Activated CD8-positive, alpha-beta T cell treated with anti-CD3 and anti-CD28 coated beads for 36 hours (primary cell): ENCODE results near the gene FSD1. TPM values are rescaled to one million over a fixed set of nuclear protein-coding genes. Genes with fewer than 3 reads are reported as not detected.
A peak's percentile ranks its signal among the peaks of the same experiment; 100 is the strongest.

Experiments
- ATAC-seq: fragments of 200-7000 bp; cut with Tn5 transposase; one replicate; pipeline ENCODE4 v1.10.0; 2021; ENCODE audit warnings: mild to moderate bottlenecking, moderate library complexity
- CTCF ChIA-PET: fragments of 350-600 bp; sonication (Branson Sonifier 250); formaldehyde crosslinking; loops from one replicate; lab custom pipeline; 2021; ENCODE audit warnings: antibody characterized with exemption; lab: Charles Lee
- POLR2A ChIA-PET: fragments of 350-600 bp; sonication (Branson Sonifier 250); formaldehyde crosslinking; loops from one replicate; lab custom pipeline; 2021; ENCODE audit warnings: antibody characterized with exemption; lab: Charles Lee
- DNase-seq: peaks from one replicate; pipeline ENCODE4 v3.0.0-alpha.2; 2020
- H3K27ac Mint-ChIP-seq: one replicate; pipeline ENCODE4 v1.8.0; 2021; ENCODE audit warnings: mild to moderate bottlenecking, mixed read lengths
- H3K27me3 Mint-ChIP-seq: one replicate; pipeline ENCODE4 v1.8.0; 2021; ENCODE audit warnings: mixed read lengths
- H3K36me3 Mint-ChIP-seq: one replicate; pipeline ENCODE4 v1.8.0; 2021; ENCODE audit warnings: low read depth, mixed read lengths
- H3K4me1 Mint-ChIP-seq: one replicate; pipeline ENCODE4 v1.8.0; 2021; ENCODE audit warnings: low read depth, mixed read lengths
- H3K4me3 Mint-ChIP-seq: one replicate; pipeline ENCODE4 v1.8.0; 2021; ENCODE audit warnings: mild to moderate bottlenecking, moderate library complexity, mixed read lengths
- H3K9me3 Mint-ChIP-seq: one replicate; pipeline ENCODE4 v1.8.0; 2021; ENCODE audit warnings: mixed read lengths
- CTCF ChIP-seq: fragments of 200-600 bp; IDR thresholded peaks from one replicate; pipeline ENCODE4 v1.8.0; 2022; ENCODE audit warnings: antibody characterized with exemption, mild to moderate bottlenecking
- intact Hi-C: fragments of 100-400 bp; cut with micrococcal nuclease; formaldehyde crosslinking; loops from one replicate; pipeline ENCODE4 v1.10.0; 2022
- total RNA-seq, 2 experiments: library from RNA; stranded (reverse); gene quantifications; one replicate each; pipeline ENCODE4 v1.2.3, GENCODE V29; 2021

FSD1 gene
- total RNA-seq, 2 experiments from 2014 or later = 19.7 to 22.0 TPM

GRCh38 chr19:4366666-4367335 lies 62.4 kb downstream of the FSD1 start:
- no peaks in the 10 kb centered on the region for H3K9me3 Mint-ChIP-seq
- peaks cover 36% of the 10 kb centered on the region for H3K4me1 Mint-ChIP-seq
- ATAC-seq = no peak
- no peak for DNase-seq
- intact Hi-C loops = no loop called here
- no peak for TF ChIP-seq CTCF
- no peak overlapping the region for H3K4me3 Mint-ChIP-seq
- peaks cover 17% of the 10 kb centered on the region for H3K36me3 Mint-ChIP-seq
- H3K27me3 Mint-ChIP-seq = no peaks in the 10 kb centered on the region
- ChIA-PET CTCF (interaction anchor here (1.1 to 1.8 kb wide), 3 partner anchors 15 to 100 kb away, joined by 4 to 5 read pairs (median 4); partner anchors contain the start of gene SH3GL1), POLR2A (interaction anchor here (0.6 kb wide), 2 partner anchors 78 to 91 kb away, joined by 3 read pairs; no protein-coding TSS in a partner anchor)
- H3K27ac Mint-ChIP-seq = peak overlapping the region; percentile 49

- CTCF ChIA-PET = interaction anchor here (1.8 kb wide), 1 partner anchor 33 kb away, joined by 5 read pairs; the partner anchor contains the start of gene SH3GL1
Measured at GRCh38 chr19:4367336-4367723, 62.9 kb downstream of the FSD1 start.

GRCh38 chr19:4367781-4368127 lies 63.4 kb downstream of the FSD1 start:
- Mint-ChIP-seq H3K9me3 (no peaks in the 10 kb centered on the region), H3K27me3 (no peaks in the 10 kb centered on the region), H3K4me3 (no peak overlapping the region), H3K36me3 (peaks cover 14% of the 10 kb centered on the region), H3K4me1 (peaks cover 38% of the 10 kb centered on the region), H3K27ac (peak overlapping the region; percentile 75)
- no peak for TF ChIP-seq CTCF
- ChIA-PET CTCF (interaction anchor here (1.3 to 1.9 kb wide), 2 partner anchors 16 to 33 kb away, joined by 4 read pairs; partner anchors contain the start of gene SH3GL1), POLR2A (interaction anchor here (0.5 to 1.4 kb wide), 2 partner anchors 12 to 103 kb away, joined by 4 to 5 read pairs; no protein-coding TSS in a partner anchor)
- intact Hi-C loops = no loop called here
- ATAC-seq (no peak), DNase-seq (no peak)

More at GRCh38 chr19:4367336-4367723, 62.9 kb downstream of the FSD1 start:
- Mint-ChIP-seq H3K27ac (peak overlapping the region; percentile 15), H3K4me1 (peaks cover 38% of the 10 kb centered on the region), H3K36me3 (peaks cover 14% of the 10 kb centered on the region), H3K9me3 (no peaks in the 10 kb centered on the region), H3K4me3 (no peak overlapping the region), H3K27me3 (no peaks in the 10 kb centered on the region)
- POLR2A ChIA-PET = interaction anchor here (0.5 to 0.6 kb wide), 2 partner anchors 78 to 103 kb away, joined by 3 to 4 read pairs; no protein-coding TSS in a partner anchor
- ATAC-seq = no peak
- intact Hi-C loops = no loop called here
- TF ChIP-seq CTCF = no peak
- no peak for DNase-seq

- ATAC-seq (no peak), DNase-seq (no peak)
- Mint-ChIP-seq H3K9me3 (no peaks in the 10 kb centered on the region), H3K4me3 (peak overlapping the region; percentile 60), H3K36me3 (peaks cover 14% of the 10 kb centered on the region), H3K4me1 (peaks cover 38% of the 10 kb centered on the region), H3K27ac (peak overlapping the region; percentile 89), H3K27me3 (no peaks in the 10 kb centered on the region)
- ChIA-PET POLR2A (interaction anchor here (0.8 to 1.4 kb wide), 3 partner anchors 11 to 26 kb away, joined by 3 to 5 read pairs (median 4); no protein-coding TSS in a partner anchor), CTCF (interaction anchor here (1.3 to 1.9 kb wide), 2 partner anchors 16 to 32 kb away, joined by 4 read pairs; partner anchors contain the start of gene SH3GL1)
- no peak for TF ChIP-seq CTCF
- intact Hi-C loops = no loop called here
Measured at GRCh38 chr19:4368128-4368820, 63.9 kb downstream of the FSD1 start.
